A673 (cell line): ENCODE measurements around the gene DCHS1.

Experiments used
- CTCF ChIP-seq: fragments of 300-800, 200-600 bp; sonication (generic); conservative IDR thresholded peaks from 2 replicates; pipeline ENCODE4 v1.5.1; 2017; ENCODE audit warnings: low read depth, mild to moderate bottlenecking, antibody characterized with exemption, low read length, moderate library complexity, mixed read lengths
- EZH2 ChIP-seq: fragments of 200-600 bp; sonication (generic); IDR thresholded peaks from 2 replicates; pipeline ENCODE4 v1.6.1; 2017; ENCODE audit warnings: borderline replicate concordance, low read depth, mild to moderate bottlenecking, mixed read lengths, antibody characterized with exemption, low read length; ENCODE audit not compliant: poor library complexity, severe bottlenecking

- TF ChIP-seq CTCF (no peak), EZH2 (no peak)
These were observed 26.1 kb downstream of the DCHS1 start for GRCh38 chr11:6629573-6629891.
